K562 (cell line): ENCODE data around the gene ZDHHC5. TPM values are rescaled to one million over a fixed set of nuclear protein-coding genes. Genes with fewer than 3 reads are reported as not detected.

Experiments used
- BMI1 ChIP-seq: fragments of 150-350 bp; IDR thresholded peaks from 2 replicates; pipeline ENCODE4 v1.6.1; 2014; ENCODE audit warnings: low read length
- CBFA2T3 ChIP-seq: fragments of 450-650 bp; IDR thresholded peaks from 2 replicates; pipeline ENCODE4 v1.6.1; 2017
- CEBPZ ChIP-seq: fragments of 150-350 bp; IDR thresholded peaks from 2 replicates; pipeline ENCODE4 v1.6.1; 2014; ENCODE audit warnings: low read depth, mild to moderate bottlenecking, low read length, borderline replicate concordance
- CGGBP1 ChIP-seq: fragments of 250-450 bp; sonication (Bioruptor Pico); IDR thresholded peaks from 2 replicates; pipeline ENCODE4 v1.9.0; 2021; ENCODE audit warnings: mild to moderate bottlenecking
- FOXJ2 ChIP-seq: fragments of 200-800 bp; sonication (Bioruptor generic); IDR thresholded peaks from 2 replicates; pipeline ENCODE4 v1.6.1; 2016; ENCODE audit warnings: missing genetic modification characterization, missing compliant biosample characterization
- GTF2F1 ChIP-seq: IDR thresholded peaks from 2 replicates; pipeline ENCODE4 v1.6.1; 2011; ENCODE audit warnings: low read depth, low read length, improper control_type of control experiment
- HDAC2 ChIP-seq: fragments of 450-650 bp; IDR thresholded peaks from 2 replicates; pipeline ENCODE4 v1.6.1; 2016; ENCODE audit warnings: mild to moderate bottlenecking
- IFI16 ChIP-seq: fragments of 250-450 bp; sonication (Bioruptor Pico); IDR thresholded peaks from 2 replicates; pipeline ENCODE4 v2.1.2; 2022; ENCODE audit warnings: mild to moderate bottlenecking, inconsistent platforms
- NFE2 ChIP-seq: IDR thresholded peaks from 2 replicates; pipeline ENCODE4 v1.6.1; 2014; ENCODE audit warnings: antibody characterized with exemption, low read depth
- NR1H2 ChIP-seq: sonication (generic); formaldehyde crosslinking; IDR thresholded peaks from 2 replicates; pipeline ENCODE4 v1.4.0; 2020; ENCODE audit warnings: mild to moderate bottlenecking, missing genetic modification reagents
- ZEB2 ChIP-seq: fragments of 450-650 bp; IDR thresholded peaks from 2 replicates; pipeline ENCODE4 v1.6.1; 2016
- ZNF407 ChIP-seq: fragments of 450-650 bp; IDR thresholded peaks from 2 replicates; pipeline ENCODE4 v1.6.1; 2016; ENCODE audit warnings: low read depth
- polyA plus RNA-seq, 8 experiments: library from polyadenylated mRNA; depleted of rRNA in 4 of 8; stranded (reverse) in 5 of 8; unstranded in 3 of 8; fragments of >200 nt; fragmentation: Nextera tagmentation in 2 of 8; fragmentation: Illumina TruSeq in 1 of 8; extraction: Ambion mirVana in 2 of 8; extraction: Trizol in 1 of 8; gene quantifications; 2 replicates each; pipeline versions ENCODE4 v1.2.1 to v1.2.3, GENCODE V29; 2011 to 2014; ENCODE audit warnings: inconsistent platforms in 1 of 8, missing spikeins in 1 of 8
- total RNA-seq, 7 experiments: library from RNA; depleted of rRNA in 6 of 7; stranded (reverse); fragments of >200 nt in 6 of 7; fragmentation: Illumina TruSeq in 2 of 7; extraction: Trizol in 2 of 7; gene quantifications; 2 replicates each; pipeline versions ENCODE4 v1.2.1 to v1.2.3, GENCODE V29; 2011 to 2021; ENCODE audit warnings: low replicate concordance in 1 of 7
- TF ChIP-seq, protein P1 (sequence below), 2 experiments: IDR thresholded peaks; 2 replicates each; pipeline ENCODE4 v1.6.1; 2012; ENCODE audit warnings: improper control_type of control experiment in 2 of 2, low read depth in 2 of 2, low read length in 2 of 2, borderline replicate concordance in 1 of 2

Gene ZDHHC5
- total and polyA plus RNA-seq, 9 of the 15 experiments (the other 6 are each of a cell fraction or from before 2014, with no cell fraction given), result 3.8 to 64.2 (median 35.9) TPM

DNA sequence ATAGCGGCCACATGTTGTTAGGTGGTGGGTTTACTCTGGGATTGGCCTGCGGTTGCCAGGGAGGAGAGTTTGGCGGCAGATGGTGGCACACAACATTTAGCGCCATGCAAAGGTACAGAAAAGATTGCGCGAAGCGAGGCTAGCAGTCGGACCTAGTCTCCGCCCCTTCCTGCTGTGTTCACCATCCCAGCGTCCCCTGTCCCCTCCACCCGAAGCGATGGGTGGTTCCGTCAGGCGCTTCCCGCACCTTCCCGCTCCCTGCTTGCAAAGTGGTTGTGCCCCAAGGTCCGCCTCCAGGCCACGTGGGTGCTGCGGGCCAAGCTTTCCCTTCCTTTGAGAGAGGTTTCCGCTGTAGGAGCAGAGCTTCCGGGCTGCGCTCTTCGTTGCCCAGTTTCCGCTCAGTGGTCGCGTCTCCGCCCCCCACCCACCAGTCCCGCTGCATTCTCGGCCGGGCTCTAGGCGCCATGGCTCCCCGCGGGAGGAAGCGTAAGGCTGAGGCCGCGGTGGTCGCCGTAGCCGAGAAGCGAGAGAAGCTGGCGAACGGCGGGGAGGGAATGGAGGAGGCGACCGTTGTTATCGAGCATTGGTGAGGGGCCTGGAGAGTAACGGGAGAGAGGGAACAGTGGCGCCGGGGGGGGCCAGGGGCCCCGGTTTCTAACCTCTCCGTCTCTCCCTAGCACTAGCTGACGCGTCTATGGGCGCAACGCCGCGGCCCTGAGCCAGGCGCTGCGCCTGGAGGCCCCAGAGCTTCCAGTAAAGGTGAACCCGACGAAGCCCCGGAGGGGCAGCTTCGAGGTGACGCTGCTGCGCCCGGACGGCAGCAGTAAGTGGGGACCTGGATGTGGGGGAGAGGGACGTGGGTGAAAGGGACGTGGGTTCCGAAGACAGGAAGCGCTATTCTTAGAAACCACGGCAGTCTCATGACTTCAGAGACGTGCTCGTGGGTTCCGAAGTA is 73.5 kb downstream of the ZDHHC5 start, which contains the start of gene SELENOH (continued):
- TF ChIP-seq FOXJ2 (tag) (peak; percentile 51; the same call in 1 of the 2 replicates), BMI1 (no peak), GTF2F1 (peak; percentile 73; the same call in 1 of the 2 replicates), CEBPZ (no peak), ZNF407 (no peak), CBFA2T3 (peak; percentile 24; the same call in 1 of the 2 replicates), ZEB2 (peak; percentile 99), NR1H2 (CRISPR knock-in tag) (peak; percentile 71; the same call in 1 of the 2 replicates), NFE2 (peak; percentile 46; the same call in 1 of the 2 replicates), HDAC2 (peak; percentile 57), CGGBP1 (CRISPR knock-in tag) (peak; percentile 65), IFI16 (CRISPR knock-in tag) (no peak)
- TF ChIP-seq, protein P1, sequence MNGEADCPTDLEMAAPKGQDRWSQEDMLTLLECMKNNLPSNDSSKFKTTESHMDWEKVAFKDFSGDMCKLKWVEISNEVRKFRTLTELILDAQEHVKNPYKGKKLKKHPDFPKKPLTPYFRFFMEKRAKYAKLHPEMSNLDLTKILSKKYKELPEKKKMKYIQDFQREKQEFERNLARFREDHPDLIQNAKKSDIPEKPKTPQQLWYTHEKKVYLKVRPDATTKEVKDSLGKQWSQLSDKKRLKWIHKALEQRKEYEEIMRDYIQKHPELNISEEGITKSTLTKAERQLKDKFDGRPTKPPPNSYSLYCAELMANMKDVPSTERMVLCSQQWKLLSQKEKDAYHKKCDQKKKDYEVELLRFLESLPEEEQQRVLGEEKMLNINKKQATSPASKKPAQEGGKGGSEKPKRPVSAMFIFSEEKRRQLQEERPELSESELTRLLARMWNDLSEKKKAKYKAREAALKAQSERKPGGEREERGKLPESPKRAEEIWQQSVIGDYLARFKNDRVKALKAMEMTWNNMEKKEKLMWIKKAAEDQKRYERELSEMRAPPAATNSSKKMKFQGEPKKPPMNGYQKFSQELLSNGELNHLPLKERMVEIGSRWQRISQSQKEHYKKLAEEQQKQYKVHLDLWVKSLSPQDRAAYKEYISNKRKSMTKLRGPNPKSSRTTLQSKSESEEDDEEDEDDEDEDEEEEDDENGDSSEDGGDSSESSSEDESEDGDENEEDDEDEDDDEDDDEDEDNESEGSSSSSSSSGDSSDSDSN (IDR thresholded peaks at IDR 0.05; ENCODE audit: borderline replicate concordance in 1 of 2, low read depth in 2 of 2, low read length in 2 of 2), result peak; percentile 89 to 97; a peak in 3 of 4 replicates
